Lower leg skin (tissue), 3 donors: ENCODE results near the gene P2RX4.

ENCODE experiments used
- CTCF ChIP-seq, 3 donors: fragments of 450-650 bp; IDR thresholded peaks; one replicate each; pipeline ENCODE4 v1.5.1; 2016; ENCODE audit warnings: antibody characterized with exemption in 3 of 3, mild to moderate bottlenecking in 3 of 3, moderate library complexity in 2 of 3
- POLR2A ChIP-seq, 2 donors: fragments of 450-650 bp; IDR thresholded peaks; one replicate each; pipeline ENCODE4 v1.6.1; 2016 to 2017; ENCODE audit warnings: antibody characterized with exemption in 2 of 2, mild to moderate bottlenecking in 1 of 2, moderate library complexity in 1 of 2

GRCh38 chr12:121273364-121273896, 63.5 kb downstream of the P2RX4 start:
- TF ChIP-seq CTCF (IDR thresholded peaks at IDR 0.05) (no peak), POLR2A (IDR thresholded peaks at IDR 0.05) (no peak)
